Dermis blood vessel endothelial cell (primary cell): ENCODE results near the gene ALG1. TPM values are rescaled to one million over a fixed set of nuclear protein-coding genes. Genes with fewer than 3 reads are reported as not detected.
"Not testable (repeated sequence)": the region's sequence is repeated elsewhere in the genome, so short reads cannot be mapped to it uniquely, and the experiment has no call there.

Experiments
- DNase-seq: peaks from one replicate; pipeline ENCODE4 v3.0.0; 2010
- total RNA-seq: library from RNA; depleted of rRNA; stranded (reverse); fragments of >200 nt; gene quantifications from 2 replicates; pipeline ENCODE4 v1.2.3, GENCODE V29; 2014

ALG1 gene, protein sequence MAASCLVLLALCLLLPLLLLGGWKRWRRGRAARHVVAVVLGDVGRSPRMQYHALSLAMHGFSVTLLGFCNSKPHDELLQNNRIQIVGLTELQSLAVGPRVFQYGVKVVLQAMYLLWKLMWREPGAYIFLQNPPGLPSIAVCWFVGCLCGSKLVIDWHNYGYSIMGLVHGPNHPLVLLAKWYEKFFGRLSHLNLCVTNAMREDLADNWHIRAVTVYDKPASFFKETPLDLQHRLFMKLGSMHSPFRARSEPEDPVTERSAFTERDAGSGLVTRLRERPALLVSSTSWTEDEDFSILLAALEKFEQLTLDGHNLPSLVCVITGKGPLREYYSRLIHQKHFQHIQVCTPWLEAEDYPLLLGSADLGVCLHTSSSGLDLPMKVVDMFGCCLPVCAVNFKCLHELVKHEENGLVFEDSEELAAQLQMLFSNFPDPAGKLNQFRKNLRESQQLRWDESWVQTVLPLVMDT
- 30.4 and 36.4 TPM in 2 replicates for total RNA-seq

DNA sequence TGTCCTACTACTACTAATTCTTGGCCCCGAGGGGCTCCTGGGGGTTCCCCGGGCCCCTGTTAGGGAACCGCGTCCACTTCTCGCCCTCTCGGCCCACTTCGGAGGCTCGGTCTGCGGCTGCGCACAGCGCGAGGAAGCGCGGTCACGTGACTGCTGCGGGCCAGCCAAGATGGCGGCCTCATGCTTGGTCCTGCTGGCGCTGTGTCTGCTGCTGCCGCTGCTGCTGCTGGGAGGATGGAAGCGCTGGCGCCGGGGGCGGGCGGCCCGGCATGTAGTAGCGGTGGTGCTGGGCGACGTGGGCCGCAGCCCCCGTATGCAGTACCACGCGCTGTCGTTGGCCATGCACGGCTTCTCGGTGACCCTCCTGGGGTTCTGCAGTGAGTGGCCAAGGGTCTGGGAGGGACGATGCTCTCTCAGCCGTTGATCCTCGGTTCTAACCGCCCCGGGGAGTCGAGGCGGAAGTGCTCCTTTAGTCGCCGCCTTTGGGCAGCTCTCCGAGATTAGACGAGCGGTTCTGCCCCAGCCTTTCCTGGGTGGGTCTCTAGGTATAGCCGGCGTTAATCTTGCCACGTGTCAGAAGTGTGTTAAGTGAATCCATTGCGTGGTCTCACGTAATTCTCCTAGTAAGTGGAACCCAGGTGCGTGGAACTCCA is at the start of gene ALG1:
Gene ALG1, plus strand, starts transcription at position 163 of the 653 bp plus-strand sequence. Its CDS starts 7 bp downstream, at position 170.
- DNase-seq = peak; percentile 92

DNA sequence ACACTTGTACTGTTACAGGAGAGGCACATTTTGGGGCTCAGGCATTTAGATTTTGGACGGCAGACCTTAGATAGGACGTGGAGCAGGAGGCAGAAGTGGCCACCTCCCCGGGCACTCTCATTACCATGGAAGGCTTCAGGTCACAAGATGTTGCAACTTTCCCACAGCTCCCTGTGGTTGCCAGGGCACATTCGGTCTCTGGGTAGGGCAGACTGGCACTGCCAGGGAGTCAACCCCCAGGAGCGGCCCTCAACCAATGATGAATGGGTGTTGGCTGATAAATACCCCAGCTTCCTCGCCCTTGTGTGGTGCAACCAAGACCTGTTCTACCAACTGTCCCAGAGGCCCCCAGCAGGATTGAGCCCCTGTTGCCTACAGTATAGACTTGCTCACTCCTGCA is 49.1 kb upstream of the ALG1 start:
- no peak for DNase-seq

DNA sequence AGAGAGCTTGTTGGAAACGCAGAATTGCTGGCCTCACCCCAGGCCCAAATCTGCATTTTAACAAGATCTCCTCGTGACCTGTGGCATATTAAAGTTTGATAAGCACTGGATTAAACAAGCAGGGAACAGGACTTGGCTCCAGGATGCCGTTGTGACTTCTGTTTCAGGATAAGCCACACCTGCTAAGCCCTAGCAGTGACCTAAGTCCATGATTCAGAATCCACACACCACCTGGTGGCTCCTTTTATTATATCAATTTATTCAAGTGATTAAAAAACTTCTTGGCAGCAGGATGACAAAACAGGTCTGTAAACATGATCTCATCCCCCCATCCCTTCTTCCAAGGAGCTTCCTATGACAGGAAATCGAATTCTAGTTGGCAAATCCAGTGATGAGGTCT is 47.0 kb upstream of the ALG1 start:
- DNase-seq = peak; percentile 59

DNA sequence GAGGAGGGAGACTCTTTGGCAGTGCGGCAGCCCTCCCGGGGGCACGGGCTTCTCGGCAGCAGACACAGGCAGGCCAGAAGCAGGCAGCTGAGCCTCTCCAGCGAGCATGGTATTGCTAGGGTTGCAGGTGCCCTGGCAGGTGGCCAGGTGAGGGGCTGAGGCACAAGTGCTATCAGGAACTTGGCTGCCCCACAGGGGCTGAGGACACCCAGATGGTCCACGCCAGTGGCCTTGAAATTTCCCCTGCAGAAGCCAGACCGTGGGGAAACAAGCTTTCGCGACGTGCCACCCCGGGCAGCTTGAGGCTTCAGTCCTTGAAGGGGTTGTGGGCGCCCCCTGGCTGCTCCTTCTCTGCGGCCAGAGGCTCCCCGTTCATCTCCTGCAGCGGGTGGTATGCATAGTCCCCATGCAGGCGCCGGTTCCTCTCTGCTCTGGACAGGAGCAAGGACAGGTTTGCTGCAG is 46.4 kb upstream of the ALG1 start:
- peak; percentile 40 for DNase-seq

DNA sequence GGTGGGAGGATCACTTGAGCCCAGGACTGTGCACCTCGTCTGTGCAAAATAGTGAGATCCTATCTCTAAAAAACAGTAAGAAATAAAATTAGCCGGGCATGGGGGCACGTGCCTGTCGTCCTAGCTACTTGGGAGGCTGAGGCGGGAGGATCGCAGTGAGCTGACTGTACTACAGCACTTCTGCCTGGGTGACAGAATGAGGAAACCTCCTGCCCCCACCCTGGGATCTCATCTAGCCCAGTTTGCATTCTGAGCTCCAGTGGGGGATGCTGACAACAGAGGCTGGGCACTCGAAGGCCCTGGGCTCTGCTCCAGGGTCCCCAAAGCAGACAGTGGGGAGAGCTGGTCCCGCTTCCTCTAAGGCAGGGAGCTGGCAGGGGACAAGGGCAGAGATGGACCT is 45.0 kb upstream of the ALG1 start:
- no peak for DNase-seq

DNA sequence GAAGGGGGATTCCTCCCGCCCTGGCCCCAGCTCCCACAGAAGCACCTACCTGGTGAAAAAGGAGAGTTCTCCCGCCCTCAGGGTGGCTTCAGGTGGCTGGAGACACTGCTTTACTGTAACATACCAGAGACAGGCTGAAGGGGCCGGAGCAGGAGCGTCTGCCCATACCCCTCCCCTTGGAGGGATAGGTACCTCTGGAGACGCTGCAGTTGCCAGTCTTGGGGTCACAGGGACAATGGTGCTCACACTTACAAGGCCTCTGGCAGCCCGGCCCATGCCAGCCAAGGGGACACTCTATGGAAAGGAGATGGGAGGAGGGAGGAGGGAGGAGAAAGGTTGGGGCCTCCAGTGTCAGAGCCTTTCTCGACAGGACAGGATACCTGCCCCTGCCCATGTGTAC is 44.6 kb upstream of the ALG1 start:
- no peak for DNase-seq

DNA sequence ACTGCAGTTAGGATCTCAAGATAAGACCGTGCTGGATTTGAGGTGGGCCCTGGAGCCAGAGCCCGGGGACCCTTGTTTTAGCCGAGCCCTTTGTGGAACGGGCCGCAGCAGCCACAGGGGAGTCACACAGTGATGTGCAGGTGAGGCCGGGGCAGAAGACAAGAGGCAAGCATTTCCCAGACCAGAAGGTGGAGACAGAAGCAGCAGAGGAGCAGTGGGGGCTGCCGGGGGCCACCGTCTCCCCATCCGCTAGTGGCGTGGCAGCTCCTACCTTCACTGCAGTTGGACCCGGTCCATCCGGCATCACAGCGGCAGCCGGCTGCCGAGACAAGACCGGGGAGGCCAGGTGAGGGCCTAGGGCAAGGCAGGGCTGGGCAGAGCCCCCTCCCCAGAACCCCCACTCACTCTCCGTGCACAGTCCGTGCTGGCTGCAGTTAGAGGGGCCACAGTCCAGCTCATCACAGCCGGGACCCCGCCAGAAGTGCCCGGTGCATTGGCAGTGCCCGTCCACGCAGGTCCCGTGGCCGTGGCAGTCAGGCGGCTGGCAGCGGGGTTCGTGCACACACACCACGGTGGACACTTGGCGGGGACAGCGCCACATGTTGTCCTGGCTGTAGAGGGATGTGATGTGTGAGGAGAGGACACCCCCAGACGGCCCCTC is 43.9 kb upstream of the ALG1 start:
- DNase-seq = no peak

DNA sequence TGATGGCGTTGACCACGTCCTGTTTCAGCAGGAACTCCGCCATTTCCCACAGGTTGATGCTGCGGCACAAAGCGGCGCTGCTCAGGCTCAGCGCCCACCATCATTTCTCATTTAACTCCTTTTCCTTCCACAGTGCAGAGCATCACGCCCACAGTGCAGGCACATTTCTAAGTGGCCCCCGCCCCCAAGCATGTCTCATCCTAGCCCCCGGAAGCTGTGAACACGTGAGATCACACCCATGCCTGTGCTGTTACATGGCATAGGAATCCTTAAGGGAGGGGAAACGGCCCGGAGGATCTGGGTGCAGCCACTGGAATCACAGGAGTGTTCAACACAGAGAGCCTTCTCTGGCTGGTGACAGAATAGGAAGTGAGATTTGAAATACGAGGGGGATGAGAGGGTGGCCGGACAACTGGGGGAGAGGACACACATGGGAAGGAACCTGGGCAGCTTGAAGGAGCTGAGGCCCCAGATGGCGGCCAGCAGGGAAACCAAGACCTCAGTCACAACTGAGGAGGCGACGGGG is 42.6 kb upstream of the ALG1 start:
- no peak for DNase-seq

DNA sequence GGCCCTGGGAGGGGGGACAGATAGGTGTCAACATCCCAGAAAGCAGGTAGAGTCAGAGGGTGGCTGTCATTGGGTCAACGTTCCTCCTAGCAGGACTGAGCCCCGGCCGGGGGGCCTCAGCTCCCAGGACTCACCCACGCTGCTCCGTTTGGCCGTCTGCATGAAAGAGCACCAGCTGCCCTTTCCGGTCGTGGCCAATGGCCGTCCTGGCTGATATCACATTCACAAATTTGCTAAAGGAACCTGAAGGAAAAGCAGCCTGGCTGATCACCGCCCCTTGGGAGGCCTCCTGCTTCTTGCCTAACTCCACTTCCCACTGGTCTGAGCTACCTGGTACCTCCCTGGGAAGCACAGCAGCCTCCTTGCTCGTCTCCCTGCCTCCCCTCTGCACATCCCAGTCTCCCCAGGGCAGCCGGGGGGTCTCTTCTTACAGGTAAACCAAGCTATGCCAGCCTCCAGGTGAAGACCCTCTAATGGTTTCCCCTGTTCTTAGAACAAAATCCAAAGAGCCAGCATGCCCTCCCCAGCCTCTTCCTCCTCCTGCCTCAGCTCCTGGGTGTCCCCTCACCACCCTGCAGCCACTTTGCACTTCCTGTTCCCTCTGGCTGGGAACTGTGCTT is 41.3 kb upstream of the ALG1 start:
- DNase-seq = no peak

DNA sequence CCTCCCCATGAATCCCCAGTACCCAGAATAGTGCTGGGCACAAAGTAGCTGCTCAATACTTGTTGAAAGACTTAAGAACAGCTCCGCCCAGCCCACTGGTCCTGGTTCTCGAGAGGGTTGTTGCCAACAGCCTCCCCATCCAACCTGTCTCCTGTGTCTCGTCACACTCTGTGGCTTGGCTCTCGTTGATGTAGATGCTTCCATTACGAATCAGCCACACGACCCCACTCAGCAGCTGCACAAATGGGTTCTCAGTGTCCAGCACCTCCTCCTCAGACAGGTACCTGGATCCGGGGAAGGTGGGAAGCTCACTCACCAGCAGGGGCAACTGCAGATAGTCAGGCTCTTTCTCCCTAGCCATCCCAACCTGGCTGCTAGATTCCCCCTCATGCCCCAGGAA is 40.0 kb upstream of the ALG1 start:
- DNase-seq = no peak

DNA sequence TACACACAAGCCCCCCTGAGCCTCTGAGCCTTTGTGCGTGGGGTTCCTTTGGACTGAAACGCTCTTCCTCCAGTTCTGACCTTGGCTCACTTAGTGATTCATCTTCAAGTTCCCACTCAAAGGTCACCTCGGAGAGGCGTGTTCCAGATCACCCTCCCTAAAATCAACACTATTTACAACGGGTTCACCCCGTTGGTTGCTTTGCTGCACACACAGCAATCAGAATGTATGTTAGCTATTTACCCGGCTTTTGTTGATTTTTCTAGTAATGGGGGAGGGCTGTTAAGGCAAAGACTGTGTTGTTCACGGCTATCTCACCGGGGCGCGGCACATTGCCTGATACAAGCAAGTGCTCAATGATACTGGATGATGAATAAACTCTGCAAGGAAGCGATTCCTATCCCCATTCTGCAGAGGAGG is 38.9 kb upstream of the ALG1 start:
- no peak for DNase-seq

DNA sequence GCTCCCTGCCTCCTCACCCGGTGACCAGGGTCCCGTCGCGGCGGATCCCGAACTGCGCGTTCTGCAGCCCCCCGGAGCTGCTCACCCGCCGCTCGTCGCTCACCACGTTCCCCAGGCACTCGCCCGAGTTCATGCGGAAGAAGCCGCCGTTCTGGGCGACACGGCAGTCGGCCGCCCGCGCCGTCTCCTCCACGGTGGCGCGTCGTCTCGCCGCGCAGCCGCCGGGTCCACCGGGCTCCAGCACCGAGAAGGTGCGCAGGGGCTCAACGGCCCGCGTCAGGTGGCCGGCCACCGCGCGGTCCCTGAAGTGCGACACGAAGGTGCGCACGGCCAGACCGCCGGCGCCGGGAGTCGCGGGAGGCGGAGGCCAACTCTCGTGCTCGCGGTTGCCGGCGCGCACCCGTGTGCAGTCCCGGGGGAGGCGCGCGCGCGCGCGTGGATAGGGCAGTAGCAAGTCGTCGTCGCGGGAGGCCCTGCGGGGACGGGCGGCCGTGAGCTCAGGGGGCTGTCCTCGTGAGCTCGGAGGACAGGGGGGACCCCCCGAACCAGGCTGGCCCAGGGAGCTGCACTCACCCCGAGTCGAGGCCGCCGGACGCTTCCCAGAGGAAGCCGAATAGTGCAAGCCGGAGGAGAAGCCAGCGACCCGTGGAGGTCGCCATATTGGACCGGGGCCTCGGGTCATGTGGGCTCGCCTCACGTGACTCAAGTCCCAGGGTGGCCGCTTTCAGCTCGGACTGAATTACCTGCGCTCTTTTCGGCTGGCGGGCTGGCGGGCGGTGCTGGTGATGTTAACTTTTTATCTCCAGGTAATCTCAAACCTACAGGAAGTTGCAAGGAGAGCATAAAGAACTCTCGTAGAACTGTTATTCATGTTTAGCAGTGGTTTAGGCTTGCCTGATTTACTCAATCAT is 38.1 kb upstream of the ALG1 start, which contains the start of gene NAGPA:
Gene NAGPA, minus strand, starts transcription at position 680 of the 911 bp plus-strand sequence. Its CDS starts 21 bp downstream, at position 659.
- DNase-seq = peak; percentile 91

DNA sequence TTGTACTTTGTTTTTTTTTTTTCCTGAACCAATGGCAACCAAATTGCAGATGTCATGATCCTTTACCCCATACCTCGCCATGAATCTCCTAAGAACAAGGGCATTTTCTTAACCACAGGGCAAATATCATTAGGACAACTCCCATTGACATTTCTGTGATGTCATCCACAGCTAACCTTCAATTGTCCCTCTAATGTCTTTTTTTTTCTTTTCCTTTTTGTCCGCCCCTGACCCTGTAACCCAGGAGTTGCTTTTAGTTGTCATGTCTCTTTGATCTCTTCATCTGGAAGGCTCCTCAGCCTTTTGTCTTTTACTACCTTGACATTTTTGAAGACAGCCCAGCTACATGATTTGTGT is 37.5 kb upstream of the ALG1 start:
- DNase-seq = no peak

DNA sequence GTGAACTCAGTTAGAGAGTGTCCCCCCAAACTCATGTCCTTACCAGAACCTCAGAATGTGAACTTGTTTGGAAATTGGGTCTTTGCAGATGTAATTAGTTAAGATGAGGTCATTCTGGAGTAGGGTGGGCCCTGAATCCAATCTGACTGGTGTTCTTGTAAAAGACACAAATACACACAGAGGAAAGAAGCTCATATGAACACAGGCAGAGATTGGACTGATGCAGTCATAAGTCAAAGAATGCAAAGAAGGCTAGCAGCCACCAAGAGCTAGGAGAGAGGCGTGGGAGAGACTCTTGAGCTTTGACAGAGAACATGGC is 35.8 kb upstream of the ALG1 start:
- DNase-seq = no peak

DNA sequence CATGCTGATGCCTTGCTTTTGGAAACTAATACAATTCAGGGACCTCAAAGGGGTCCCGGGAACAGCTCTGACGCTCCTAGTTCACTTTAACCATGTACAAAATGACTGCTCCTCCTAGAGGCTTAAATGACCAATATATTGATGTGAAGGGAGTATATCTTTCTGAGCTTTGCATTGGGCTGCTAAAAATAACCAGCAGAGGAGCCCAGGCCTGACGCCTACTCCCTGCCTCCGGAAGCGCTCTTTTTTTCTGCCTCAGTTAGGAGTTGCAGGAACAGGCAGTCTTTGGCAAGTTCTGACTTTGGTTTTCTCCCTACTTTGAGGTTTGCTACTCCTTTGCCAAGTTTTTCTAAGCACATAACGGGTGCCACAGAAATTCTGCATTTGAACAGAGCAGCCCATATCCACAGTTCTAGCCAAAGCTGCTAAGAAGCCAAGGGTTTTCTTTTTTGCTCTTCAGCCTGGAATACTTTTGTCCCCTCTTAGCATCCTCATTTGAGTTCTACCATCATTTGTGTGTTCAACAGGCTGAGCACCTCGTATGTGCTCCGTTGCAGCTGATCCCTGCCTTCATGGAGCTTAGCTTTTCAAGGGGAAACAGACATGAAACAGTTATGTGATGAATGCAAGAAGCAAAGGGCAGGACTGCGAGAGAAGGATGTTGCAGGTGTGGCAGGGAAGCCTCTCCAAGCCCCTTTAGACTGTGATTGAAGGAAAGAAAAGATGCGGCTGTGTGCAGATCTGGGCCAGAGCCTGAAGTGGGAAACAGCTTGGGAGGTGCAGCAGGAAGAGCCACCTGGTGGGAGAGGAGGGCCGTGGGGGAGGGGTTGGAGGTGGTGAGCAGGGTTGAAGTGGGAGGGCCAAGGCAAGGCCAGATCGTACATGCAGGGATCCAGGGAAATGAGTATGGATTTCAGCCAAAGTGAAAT is 35.2 kb upstream of the ALG1 start:
- no peak for DNase-seq

DNA sequence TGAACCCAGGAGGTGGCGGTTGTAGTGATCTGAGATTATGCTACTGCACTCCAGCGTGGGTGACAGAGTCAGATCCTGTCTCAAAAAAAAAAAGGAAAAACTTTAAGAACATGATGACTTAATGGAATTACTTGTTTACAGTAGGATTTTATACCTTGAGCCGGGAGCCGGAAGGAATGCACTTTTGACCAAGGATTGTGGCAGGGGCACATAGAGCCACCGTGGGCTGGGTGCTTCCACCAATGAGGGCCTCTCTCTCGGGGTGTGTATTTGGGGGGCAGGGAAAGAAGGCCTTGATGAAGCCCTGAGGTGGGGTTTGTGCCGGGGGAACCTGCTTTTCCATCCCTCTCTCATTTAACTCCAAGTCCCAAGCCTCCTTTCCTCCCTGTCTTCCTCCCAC is 31.2 kb upstream of the ALG1 start:
- no peak for DNase-seq

DNA sequence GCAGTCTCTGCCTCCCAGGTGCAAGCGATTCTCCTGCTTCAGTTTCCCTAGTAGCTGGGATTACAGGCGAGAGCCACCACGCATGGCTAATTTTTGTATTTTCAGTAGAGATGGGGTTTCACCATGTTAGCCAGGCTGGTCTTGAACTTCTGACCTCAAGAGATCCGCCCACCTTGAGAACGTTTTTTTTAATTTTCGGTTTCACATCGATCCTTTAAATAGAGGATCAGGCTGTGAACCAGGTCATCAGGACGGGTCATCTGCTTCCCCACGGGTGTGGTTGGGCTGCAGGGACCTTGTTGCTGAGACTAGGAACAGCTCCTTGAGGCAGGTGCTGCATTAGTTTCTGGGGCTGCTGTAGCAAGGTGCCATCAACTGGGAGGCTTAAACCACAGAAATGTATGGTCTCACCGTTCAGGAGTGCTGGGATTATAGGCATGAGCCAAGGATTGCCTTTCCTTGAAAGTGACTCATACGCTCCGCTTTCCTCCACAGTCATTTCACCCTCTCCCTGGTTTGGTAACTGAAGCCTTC is 30.0 kb upstream of the ALG1 start:
- no peak for DNase-seq

DNA sequence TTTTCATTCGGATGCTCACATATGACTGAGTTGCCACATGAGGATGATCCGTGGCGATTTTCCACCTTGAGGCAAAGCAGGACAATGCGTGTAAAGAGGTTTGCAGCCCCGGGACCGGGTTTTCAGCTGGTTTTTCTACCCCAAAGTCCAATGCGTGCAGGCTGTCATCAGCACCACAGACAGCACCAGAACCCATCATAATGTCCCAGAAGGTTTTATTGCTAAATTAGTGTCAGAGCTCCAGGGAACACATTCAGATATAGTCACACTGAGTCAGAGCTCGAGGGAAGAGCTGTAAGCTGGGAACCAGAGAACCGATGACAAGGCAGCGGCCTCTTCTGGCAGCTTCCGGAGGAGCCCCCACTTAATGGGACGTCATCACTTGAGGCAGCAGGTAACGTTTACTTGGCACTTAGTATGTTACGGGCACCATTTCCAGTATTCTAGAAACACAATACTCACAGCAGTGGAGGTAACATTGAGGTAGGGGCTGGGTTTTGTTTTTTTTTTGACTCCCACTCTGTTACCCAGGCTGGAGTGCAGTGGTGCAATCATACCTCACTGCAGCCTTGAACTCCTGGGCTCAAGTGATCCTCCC is 29.0 kb upstream of the ALG1 start:
- no peak for DNase-seq

DNA sequence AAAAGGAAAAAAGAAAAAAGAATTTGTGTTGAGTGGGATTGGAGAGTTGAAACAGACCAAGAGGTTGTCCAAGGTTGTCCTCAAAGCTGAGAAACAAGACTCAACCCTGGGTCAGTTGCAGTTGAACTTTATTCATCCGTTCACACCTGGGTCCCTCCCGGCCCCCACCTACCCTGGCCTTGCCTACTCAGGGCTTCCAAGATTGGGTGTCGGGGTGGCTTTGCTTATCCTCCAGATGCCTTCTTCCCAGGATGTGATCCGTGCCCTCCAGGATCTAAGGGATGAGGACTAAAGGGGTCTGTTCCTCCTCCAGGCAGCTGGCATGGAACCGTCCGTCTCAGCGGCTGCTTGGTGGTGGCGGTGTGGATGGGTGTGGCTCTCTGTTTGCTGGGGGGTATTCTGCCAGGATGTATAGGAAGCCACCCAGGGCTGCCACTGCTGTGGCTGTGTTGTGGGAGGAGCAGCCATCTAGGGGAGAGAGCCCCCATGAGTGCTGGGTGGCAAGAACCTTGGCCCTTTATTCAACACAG is 27.6 kb upstream of the ALG1 start:
- DNase-seq = no peak

DNA sequence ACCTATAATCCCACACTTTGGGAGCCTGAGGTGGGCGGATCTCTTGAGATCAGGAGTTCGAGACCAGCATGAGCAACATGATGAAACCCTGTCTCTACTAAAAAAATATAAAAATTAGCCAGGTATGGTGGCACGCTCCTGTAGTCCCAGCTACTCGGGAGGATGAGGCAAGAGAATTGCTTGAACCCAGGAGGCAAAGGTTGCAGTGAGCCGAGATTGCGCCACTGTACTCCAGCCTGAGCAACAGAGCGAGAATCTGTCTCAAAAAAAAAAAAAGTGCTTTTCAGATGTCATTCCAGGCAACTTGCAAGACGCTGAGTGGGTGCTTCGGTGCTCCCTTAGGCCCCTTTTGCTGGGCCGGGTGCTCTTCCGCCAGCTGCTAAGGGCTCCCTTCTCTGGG is 27.1 kb upstream of the ALG1 start:
- DNase-seq = not testable (repeated sequence)
